K562 (cell line): ENCODE measurements around the gene TMEM100.

Experiments
- BRD4 ChIP-seq: fragments of 200-600 bp; sonication (generic); IDR thresholded peaks from 2 replicates; pipeline ENCODE4 v1.6.1; 2017; ENCODE audit warnings: inconsistent platforms
- CTCF ChIP-seq, 3 experiments: IDR thresholded peaks in 2 of 3; conservative IDR thresholded peaks in 1 of 3; 2 replicates each; pipeline ENCODE4 v1.5.1; 2011 to 2012; ENCODE audit warnings: low read length in 3 of 3, mild to moderate bottlenecking in 3 of 3, control low read depth in 2 of 3, improper control_type of control experiment in 1 of 3, inconsistent platforms in 1 of 3, low read depth in 1 of 3, mixed read lengths in 1 of 3, moderate library complexity in 1 of 3; ENCODE audit not compliant: insufficient read depth in 2 of 3
- ESRRA ChIP-seq: fragments of 450-650 bp; IDR thresholded peaks from 2 replicates; pipeline ENCODE4 v1.6.1; 2014; ENCODE audit warnings: low read depth, mild to moderate bottlenecking, moderate library complexity, borderline replicate concordance
- JUN ChIP-seq, 2 experiments: sonication (generic) in 1 of 2; formaldehyde crosslinking in 1 of 2; IDR thresholded peaks; 2 replicates each; pipeline versions ENCODE4 v1.6.1 to v1.8.0; 2012 to 2022; ENCODE audit warnings: borderline replicate concordance in 2 of 2, mild to moderate bottlenecking in 2 of 2, improper control_type of control experiment in 1 of 2, low read depth in 1 of 2, low read length in 1 of 2, missing genetic modification reagents in 1 of 2
- ZFP36 ChIP-seq: fragments of 150-350 bp; IDR thresholded peaks from 2 replicates; pipeline ENCODE4 v1.6.1; 2018; ENCODE audit warnings: low read length, low read depth; ENCODE audit not compliant: partially characterized antibody
- ZNF318 ChIP-seq, 2 experiments: fragments of 450-650 bp; IDR thresholded peaks; 2 replicates each; pipeline ENCODE4 v1.6.1; 2016; ENCODE audit warnings: mild to moderate bottlenecking in 2 of 2, borderline replicate concordance in 1 of 2, low read depth in 1 of 2, moderate library complexity in 1 of 2
- ZNF512 ChIP-seq: IDR thresholded peaks from 2 replicates; pipeline ENCODE4 v1.6.1; 2016; ENCODE audit warnings: missing genetic modification characterization, missing compliant biosample characterization

GRCh38 chr17:55746466-55746865 lies 23.8 kb upstream of the TMEM100 start:
- TF ChIP-seq CTCF (IDR thresholded peaks at IDR 0.05 in 2 of 3, conservative IDR thresholded peaks at IDR 0.05 in 1 of 3; ENCODE audit: insufficient read depth in 2 of 3, low read depth in 1 of 3, low read length in 3 of 3) (no peak), JUN (IDR thresholded peaks at IDR 0.05; ENCODE audit: borderline replicate concordance, low read depth, low read length) (no peak), JUN (CRISPR knock-in tag; IDR thresholded peaks at IDR 0.05; ENCODE audit: borderline replicate concordance) (no peak), ZNF512 (tag) (no peak), ESRRA (no peak), ZFP36 (no peak), ZNF318 (IDR thresholded peaks at IDR 0.05; ENCODE audit: borderline replicate concordance in 1 of 2, low read depth in 1 of 2) (no peak), BRD4 (no peak)
